BLaER1 treated with 17β-estradiol and CSF1 and Interleukin-3, amounts not matched to agents 10 nM and 100 nM (cell line): ENCODE data around the gene IL11.

Source experiments
- H3K27ac ChIP-seq, 11 experiments: shearing (Covaris generic); formaldehyde crosslinking; 2 replicates each; pipeline ENCODE4 v1.8.1; 2022
- H3K27me3 ChIP-seq, 11 experiments: shearing (Covaris generic); formaldehyde crosslinking; 2 replicates each; pipeline ENCODE4 v1.8.1; 2022
- H3K36me3 ChIP-seq, 11 experiments: shearing (Covaris generic); formaldehyde crosslinking; 2 replicates each; pipeline ENCODE4 v1.8.1; 2022
- H3K4me1 ChIP-seq, 10 experiments: shearing (Covaris generic); formaldehyde crosslinking; 2 replicates each; pipeline ENCODE4 v1.8.1; 2022
- H3K4me2 ChIP-seq, 11 experiments: shearing (Covaris generic); formaldehyde crosslinking; 2 replicates each; pipeline ENCODE4 v1.8.1; 2022
- H3K4me3 ChIP-seq, 10 experiments: shearing (Covaris generic); formaldehyde crosslinking; 2 replicates each; pipeline ENCODE4 v1.8.1; 2022
- H3K9ac ChIP-seq, 11 experiments: shearing (Covaris generic); formaldehyde crosslinking; 2 replicates each; pipeline ENCODE4 v1.8.1; 2022
- H3K9me3 ChIP-seq, 11 experiments: shearing (Covaris generic); formaldehyde crosslinking; replicated peaks in 1 of 11; 2 replicates each; pipeline ENCODE4 v1.8.1; 2022
- H4K20me1 ChIP-seq, 11 experiments: shearing (Covaris generic); formaldehyde crosslinking; 2 replicates each; pipeline ENCODE4 v1.8.1; 2022
- Cebpa-rat ChIP-seq, 11 experiments: shearing (Covaris generic); IDR thresholded peaks; 2 replicates each; pipeline ENCODE4 v1.8.1; 2022

Gene IL11

DNA sequence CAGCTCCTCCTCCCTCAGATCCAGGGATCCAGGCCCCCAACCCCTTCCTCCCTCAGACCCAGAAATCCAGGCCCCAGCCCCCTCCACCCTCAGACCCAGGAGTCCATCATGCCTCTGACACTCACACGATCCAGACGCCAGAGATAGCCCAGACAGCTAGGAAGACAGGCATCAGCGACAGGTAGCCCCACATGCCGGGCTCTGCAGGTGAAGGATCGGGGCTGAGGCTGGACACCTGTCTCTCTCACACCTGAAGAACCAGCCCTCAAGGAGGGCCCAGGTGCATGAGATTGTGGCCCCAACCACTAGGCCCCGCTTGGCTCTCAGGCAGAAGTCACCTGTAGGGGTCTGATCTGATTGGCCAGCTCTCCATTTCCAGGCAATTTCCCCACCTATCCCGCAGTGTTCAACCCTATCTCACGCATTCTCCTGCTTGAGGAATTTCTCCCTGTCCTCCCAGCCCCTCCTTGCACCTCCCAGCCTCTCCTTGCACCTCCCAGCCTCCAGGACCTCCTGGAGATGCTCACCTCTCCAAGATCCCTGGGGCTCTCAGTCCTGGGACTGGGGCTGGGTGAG is 49.3 kb downstream of the IL11 start:
- Histone ChIP-seq H3K4me1 (peaks cover 48 to 59% (median 52%) of the 10 kb centered on the region in 10 experiments), H3K9me3 (peaks cover 0 to 5% (median 0%) of the 10 kb centered on the region in 11 experiments; a peak in 1 of 22 replicates), H3K27me3 (no peaks in the 10 kb centered on the region), H3K4me2 (peak overlapping the region; percentile 58 to 97 (median 82)), H3K27ac (peak overlapping the region in 3 of 11 experiments; percentile 31 to 81 (median 80); a peak in 4 of 22 replicates), H3K36me3 (peaks cover 0 to 48% (median 0%) of the 10 kb centered on the region in 11 experiments; a peak in 9 of 22 replicates), H3K9ac (peak overlapping the region in 6 of 11 experiments; percentile 4 to 75 (median 58); a peak in 7 of 22 replicates), H4K20me1 (peaks cover 0 to 27% (median 0%) of the 10 kb centered on the region in 11 experiments; a peak in 3 of 22 replicates), H3K4me3 (peak overlapping the region in 4 of 10 experiments; percentile 18 to 63 (median 50); a peak in 5 of 20 replicates)
- no peak for TF ChIP-seq Cebpa-rat (IDR thresholded peaks at IDR 0.05)

- Histone ChIP-seq H3K4me2 (peak overlapping the region in 2 of 11 experiments; percentile 10 to 31; a peak in 3 of 22 replicates), H3K27me3 (no peaks in the 10 kb centered on the region), H3K9ac (0 out of 22 replicates have a peak overlapping the region, but pooled peaks of 1 of the 11 experiments have one; percentile 66), H3K36me3 (peaks cover 0 to 59% (median 0%) of the 10 kb centered on the region in 11 experiments; a peak in 9 of 22 replicates), H4K20me1 (peaks cover 0 to 28% (median 0%) of the 10 kb centered on the region in 11 experiments; a peak in 3 of 22 replicates), H3K27ac (no peak overlapping the region), H3K4me3 (no peak overlapping the region), H3K4me1 (peaks cover 37 to 49% (median 41%) of the 10 kb centered on the region in 10 experiments), H3K9me3 (peaks cover 0 to 3% (median 0%) of the 10 kb centered on the region in 11 experiments; a peak in 1 of 22 replicates)
- TF ChIP-seq Cebpa-rat (IDR thresholded peaks at IDR 0.05): no peak
Observed at GRCh38 chr19:55319785-55320184, 50.5 kb downstream of the IL11 start.

- no peak overlapping the region for H3K4me3 ChIP-seq
- no peak overlapping the region; a peak in 1 of 22 replicates for H3K27ac ChIP-seq
- no peak overlapping the region for H3K9ac ChIP-seq
- peaks cover 0 to 50% (median 0%) of the 10 kb centered on the region in 11 experiments; a peak in 4 of 22 replicates for H4K20me1 ChIP-seq
- H3K4me1 ChIP-seq: peaks cover 7 to 18% (median 9%) of the 10 kb centered on the region in 10 experiments
- H3K4me2 ChIP-seq: no peak overlapping the region
- TF ChIP-seq Cebpa-rat (IDR thresholded peaks at IDR 0.05): no peak
- H3K36me3 ChIP-seq: peaks cover 0 to 83% (median 7%) of the 10 kb centered on the region in 11 experiments; a peak in 11 of 22 replicates
- H3K27me3 ChIP-seq: no peaks in the 10 kb centered on the region
- no peaks in the 10 kb centered on the region for H3K9me3 ChIP-seq
Observed at GRCh38 chr19:55316646-55317045, 53.6 kb downstream of the IL11 start.

DNA sequence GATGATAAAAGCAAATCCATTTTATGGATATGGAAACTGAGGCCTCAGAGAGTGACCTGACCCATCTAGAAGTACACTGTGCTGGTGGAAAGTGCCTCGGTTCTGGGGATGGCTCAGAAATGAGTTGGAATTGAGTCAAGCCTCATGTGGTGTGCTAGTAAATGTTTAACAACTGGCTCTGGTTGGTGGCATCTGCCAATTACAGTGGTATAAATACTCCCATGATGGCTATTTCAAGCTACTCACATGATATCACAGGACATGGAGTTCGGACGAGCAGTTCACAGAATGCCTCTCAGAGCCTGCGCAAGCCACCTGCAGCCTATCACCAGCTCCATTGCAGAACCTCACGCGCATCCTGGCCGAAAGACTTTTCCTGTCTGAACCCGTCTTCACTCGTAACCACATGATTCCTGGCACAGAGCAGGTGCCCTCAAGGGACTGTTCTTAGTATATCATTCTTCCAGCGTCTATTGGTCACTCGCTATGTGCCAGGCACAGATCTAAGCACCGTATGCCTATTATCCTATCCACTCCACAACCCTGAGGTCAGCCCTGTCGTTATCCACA is 54.2 kb downstream of the IL11 start:
- H3K4me2 ChIP-seq: peak overlapping the region in 1 of 11 experiments; percentile 10; a peak in 1 of 22 replicates
- peaks cover under 1 to 12% (median 3%) of the 10 kb centered on the region in 10 experiments for H3K4me1 ChIP-seq
- no peak overlapping the region for H3K4me3 ChIP-seq
- H3K36me3 ChIP-seq: peaks cover 0 to 87% (median 7%) of the 10 kb centered on the region in 11 experiments; a peak in 12 of 22 replicates
- no peaks in the 10 kb centered on the region for H3K27me3 ChIP-seq
- H4K20me1 ChIP-seq: peaks cover 0 to 44% (median 0%) of the 10 kb centered on the region in 11 experiments; a peak in 4 of 22 replicates
- H3K9ac ChIP-seq: no peak overlapping the region
- no peak overlapping the region for H3K27ac ChIP-seq
- no peaks in the 10 kb centered on the region for H3K9me3 ChIP-seq
- TF ChIP-seq Cebpa-rat (IDR thresholded peaks at IDR 0.05): no peak

- TF ChIP-seq Cebpa-rat (IDR thresholded peaks at IDR 0.05): no peak
Observed at GRCh38 chr19:55314396-55314795, 55.9 kb downstream of the IL11 start.

More at GRCh38 chr19:55314396-55314795, 55.9 kb downstream of the IL11 start:
- Histone ChIP-seq H3K9me3 (peaks cover 0 to 4% (median 0%) of the 10 kb centered on the region in 11 experiments; a peak in 2 of 22 replicates), H3K27ac (no peak overlapping the region), H3K9ac (peak overlapping the region in 2 of 11 experiments; percentile 4 to 12; a peak in 2 of 22 replicates), H3K4me1 (peaks cover 0 to 20% (median 12%) of the 10 kb centered on the region in 10 experiments; a peak in 14 of 20 replicates), H3K4me2 (no peak overlapping the region), H3K36me3 (peaks cover 0 to 79% (median 20%) of the 10 kb centered on the region in 11 experiments; a peak in 15 of 22 replicates), H4K20me1 (peaks cover 0 to 40% (median 0%) of the 10 kb centered on the region in 11 experiments; a peak in 5 of 22 replicates), H3K4me3 (no peak overlapping the region), H3K27me3 (no peaks in the 10 kb centered on the region)
